HEK293 (cell line): ENCODE measurements around the gene HLA-A.

Experiments used
- CTCF ChIA-PET: fragments of 350-600 bp; formaldehyde crosslinking; extraction: SDS; loops from one replicate; lab custom pipeline; 2021; ENCODE audit warnings: antibody characterized with exemption; lab: Yijun Ruan, JAX
- POLR2A ChIA-PET: fragments of 300-600 bp; formaldehyde crosslinking; extraction: SDS; loops from one replicate; lab custom pipeline; 2020; ENCODE audit warnings: antibody characterized with exemption, inconsistent platforms; lab: Yijun Ruan, JAX
- H3K27ac ChIP-seq: fragments of 200-500 bp; sonication (Bioruptor generic); 2 replicates; pipeline ENCODE4 v1.5.1; 2014; ENCODE audit warnings: low read depth, low read length, control low read depth, inconsistent platforms; ENCODE audit errors: extremely low read depth
- H3K36me3 ChIP-seq, 2 experiments: fragments of 200-500 bp in 1 of 2; sonication (Bioruptor generic) in 1 of 2; 1 replicate in 1 of 2; 2 replicates in 1 of 2; pipeline ENCODE4 v1.5.1; 2014 to 2017; ENCODE audit warnings: inconsistent platforms in 2 of 2, low read length in 2 of 2; ENCODE audit not compliant: control insufficient read depth in 2 of 2, insufficient read depth in 1 of 2
- H3K4me1 ChIP-seq: fragments of 200-500 bp; sonication (Bioruptor generic); 2 replicates; pipeline ENCODE4 v1.5.1; 2014; ENCODE audit warnings: mild to moderate bottlenecking, low read length, inconsistent platforms; ENCODE audit not compliant: control insufficient read depth, insufficient read depth
- H3K4me3 ChIP-seq: 2 replicates; pipeline ENCODE4 v1.5.1; 2011; ENCODE audit warnings: low read depth, mild to moderate bottlenecking, control low read depth, low read length, moderate library complexity
- H3K9me3 ChIP-seq: fragments of 200-500 bp; sonication (Bioruptor generic); 2 replicates; pipeline ENCODE4 v1.5.1; 2014; ENCODE audit warnings: low read depth, low read length, inconsistent platforms; ENCODE audit not compliant: control insufficient read depth, insufficient read depth
- KLF1 ChIP-seq: fragments of 450-650 bp; formaldehyde crosslinking; IDR thresholded peaks from 2 replicates; pipeline ENCODE4 v1.5.1; 2016; ENCODE audit warnings: missing biosample characterization, missing genetic modification characterization
- KLF10 ChIP-seq: fragments of 450-650 bp; IDR thresholded peaks from 2 replicates; pipeline ENCODE4 v1.5.1; 2018; ENCODE audit warnings: missing biosample characterization, mild to moderate bottlenecking, missing genetic modification characterization
- KLF16 ChIP-seq: fragments of 450-650 bp; formaldehyde crosslinking; IDR thresholded peaks from 2 replicates; pipeline ENCODE4 v1.5.1; 2017; ENCODE audit warnings: missing biosample characterization, missing genetic modification characterization
- PRDM10 ChIP-seq: fragments of 450-650 bp; formaldehyde crosslinking; IDR thresholded peaks from 2 replicates; pipeline ENCODE4 v1.5.1; 2016; ENCODE audit warnings: missing biosample characterization, missing genetic modification characterization
- SALL2 ChIP-seq: fragments of 450-650 bp; formaldehyde crosslinking; IDR thresholded peaks from 2 replicates; pipeline ENCODE4 v1.5.0; 2017; ENCODE audit warnings: missing biosample characterization, mild to moderate bottlenecking, missing genetic modification characterization, borderline replicate concordance
- ZBTB21 ChIP-seq: fragments of 450-650 bp; formaldehyde crosslinking; IDR thresholded peaks from 2 replicates; pipeline ENCODE4 v1.5.1; 2017; ENCODE audit warnings: missing biosample characterization, missing genetic modification characterization
- ZNF138 ChIP-seq: fragments of 450-650 bp; formaldehyde crosslinking; IDR thresholded peaks from 2 replicates; pipeline ENCODE4 v1.5.1; 2016; ENCODE audit warnings: missing biosample characterization, missing genetic modification characterization, borderline replicate concordance
- ZNF202 ChIP-seq: fragments of 450-650 bp; formaldehyde crosslinking; IDR thresholded peaks from 2 replicates; pipeline ENCODE4 v1.5.1; 2016; ENCODE audit warnings: missing biosample characterization, missing genetic modification characterization, borderline replicate concordance
- ZNF26 ChIP-seq: fragments of 450-650 bp; formaldehyde crosslinking; IDR thresholded peaks from 2 replicates; pipeline ENCODE4 v1.5.1; 2016; ENCODE audit warnings: missing biosample characterization, missing genetic modification characterization
- ZNF341 ChIP-seq: fragments of 450-650 bp; formaldehyde crosslinking; IDR thresholded peaks from 2 replicates; pipeline ENCODE4; 2016; ENCODE audit warnings: low read depth, missing biosample characterization, missing genetic modification characterization
- ZNF596 ChIP-seq: fragments of 450-650 bp; IDR thresholded peaks from 2 replicates; pipeline ENCODE4 v1.5.0; 2018; ENCODE audit warnings: missing biosample characterization, mild to moderate bottlenecking, missing genetic modification characterization, moderate library complexity
- ZNF76 ChIP-seq: fragments of 450-650 bp; formaldehyde crosslinking; IDR thresholded peaks from 2 replicates; pipeline ENCODE4; 2016; ENCODE audit warnings: low read depth, missing biosample characterization, missing genetic modification characterization, borderline replicate concordance
- TF ChIP-seq, protein P1 (sequence below): fragments of 450-650 bp; IDR thresholded peaks from 2 replicates; pipeline ENCODE4 v1.5.1; 2018; ENCODE audit warnings: missing biosample characterization, missing genetic modification characterization
- TF ChIP-seq, protein P2 (sequence below): fragments of 450-650 bp; formaldehyde crosslinking; IDR thresholded peaks from 2 replicates; pipeline ENCODE4 v1.5.1; 2016; ENCODE audit warnings: missing biosample characterization, missing genetic modification characterization
- TF ChIP-seq, protein P3 (sequence below): fragments of 450-650 bp; formaldehyde crosslinking; IDR thresholded peaks from 2 replicates; pipeline ENCODE4 v1.5.1; 2016; ENCODE audit warnings: missing biosample characterization, missing genetic modification characterization

HLA-A gene

DNA sequence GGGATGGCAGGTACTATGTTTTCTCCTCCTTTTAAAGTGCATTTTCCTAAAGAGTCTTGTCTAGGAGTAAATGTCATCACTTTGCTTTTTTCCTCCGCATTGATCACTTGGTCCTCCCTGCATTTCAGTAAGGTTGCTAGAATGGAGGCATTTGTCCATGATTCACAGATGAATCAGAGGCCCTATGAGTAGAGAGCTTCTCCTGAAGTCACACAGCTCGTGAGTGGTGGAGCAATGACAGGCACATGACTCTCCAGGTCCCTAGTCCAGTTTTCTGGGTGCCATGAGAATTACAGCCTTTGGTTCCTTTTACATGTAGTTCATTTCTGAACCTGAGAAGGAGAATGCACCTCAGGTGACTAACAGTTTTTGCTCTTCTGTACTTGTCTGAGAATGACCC, 50.5 kb downstream of the HLA-A start:
- H3K4me3 ChIP-seq = no peak overlapping the region
- H3K36me3 ChIP-seq = no peaks in the 10 kb centered on the region
- POLR2A ChIA-PET = no interaction called here
- H3K9me3 ChIP-seq = no peaks in the 10 kb centered on the region
- H3K27ac ChIP-seq = no peak overlapping the region
- CTCF ChIA-PET = interaction anchor here (0.8 kb wide), 1 partner anchor 296 kb away, joined by 3 read pairs; no protein-coding TSS in a partner anchor
- H3K4me1 ChIP-seq = 0 out of 2 replicates have a peak, but pooled peaks cover 3% of the 10 kb centered on the region
- TF ChIP-seq KLF10 = no peak
- TF ChIP-seq ZNF26 = no peak
- TF ChIP-seq SALL2 (tag by site-specific recombination) = no peak
- TF ChIP-seq, protein P1, sequence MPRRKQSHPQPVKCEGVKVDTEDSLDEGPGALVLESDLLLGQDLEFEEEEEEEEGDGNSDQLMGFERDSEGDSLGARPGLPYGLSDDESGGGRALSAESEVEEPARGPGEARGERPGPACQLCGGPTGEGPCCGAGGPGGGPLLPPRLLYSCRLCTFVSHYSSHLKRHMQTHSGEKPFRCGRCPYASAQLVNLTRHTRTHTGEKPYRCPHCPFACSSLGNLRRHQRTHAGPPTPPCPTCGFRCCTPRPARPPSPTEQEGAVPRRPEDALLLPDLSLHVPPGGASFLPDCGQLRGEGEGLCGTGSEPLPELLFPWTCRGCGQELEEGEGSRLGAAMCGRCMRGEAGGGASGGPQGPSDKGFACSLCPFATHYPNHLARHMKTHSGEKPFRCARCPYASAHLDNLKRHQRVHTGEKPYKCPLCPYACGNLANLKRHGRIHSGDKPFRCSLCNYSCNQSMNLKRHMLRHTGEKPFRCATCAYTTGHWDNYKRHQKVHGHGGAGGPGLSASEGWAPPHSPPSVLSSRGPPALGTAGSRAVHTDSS = no peak
- TF ChIP-seq PRDM10 (tag by site-specific recombination) = no peak
- TF ChIP-seq KLF16 = no peak
- TF ChIP-seq, protein P2, sequence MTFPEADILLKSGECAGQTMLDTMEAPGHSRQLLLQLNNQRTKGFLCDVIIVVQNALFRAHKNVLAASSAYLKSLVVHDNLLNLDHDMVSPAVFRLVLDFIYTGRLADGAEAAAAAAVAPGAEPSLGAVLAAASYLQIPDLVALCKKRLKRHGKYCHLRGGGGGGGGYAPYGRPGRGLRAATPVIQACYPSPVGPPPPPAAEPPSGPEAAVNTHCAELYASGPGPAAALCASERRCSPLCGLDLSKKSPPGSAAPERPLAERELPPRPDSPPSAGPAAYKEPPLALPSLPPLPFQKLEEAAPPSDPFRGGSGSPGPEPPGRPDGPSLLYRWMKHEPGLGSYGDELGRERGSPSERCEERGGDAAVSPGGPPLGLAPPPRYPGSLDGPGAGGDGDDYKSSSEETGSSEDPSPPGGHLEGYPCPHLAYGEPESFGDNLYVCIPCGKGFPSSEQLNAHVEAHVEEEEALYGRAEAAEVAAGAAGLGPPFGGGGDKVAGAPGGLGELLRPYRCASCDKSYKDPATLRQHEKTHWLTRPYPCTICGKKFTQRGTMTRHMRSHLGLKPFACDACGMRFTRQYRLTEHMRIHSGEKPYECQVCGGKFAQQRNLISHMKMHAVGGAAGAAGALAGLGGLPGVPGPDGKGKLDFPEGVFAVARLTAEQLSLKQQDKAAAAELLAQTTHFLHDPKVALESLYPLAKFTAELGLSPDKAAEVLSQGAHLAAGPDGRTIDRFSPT (tag by site-specific recombination) = no peak
- no peak for TF ChIP-seq ZNF76 (tag by site-specific recombination)
- no peak for TF ChIP-seq ZBTB21 (tag by site-specific recombination)
- TF ChIP-seq, protein P3, sequence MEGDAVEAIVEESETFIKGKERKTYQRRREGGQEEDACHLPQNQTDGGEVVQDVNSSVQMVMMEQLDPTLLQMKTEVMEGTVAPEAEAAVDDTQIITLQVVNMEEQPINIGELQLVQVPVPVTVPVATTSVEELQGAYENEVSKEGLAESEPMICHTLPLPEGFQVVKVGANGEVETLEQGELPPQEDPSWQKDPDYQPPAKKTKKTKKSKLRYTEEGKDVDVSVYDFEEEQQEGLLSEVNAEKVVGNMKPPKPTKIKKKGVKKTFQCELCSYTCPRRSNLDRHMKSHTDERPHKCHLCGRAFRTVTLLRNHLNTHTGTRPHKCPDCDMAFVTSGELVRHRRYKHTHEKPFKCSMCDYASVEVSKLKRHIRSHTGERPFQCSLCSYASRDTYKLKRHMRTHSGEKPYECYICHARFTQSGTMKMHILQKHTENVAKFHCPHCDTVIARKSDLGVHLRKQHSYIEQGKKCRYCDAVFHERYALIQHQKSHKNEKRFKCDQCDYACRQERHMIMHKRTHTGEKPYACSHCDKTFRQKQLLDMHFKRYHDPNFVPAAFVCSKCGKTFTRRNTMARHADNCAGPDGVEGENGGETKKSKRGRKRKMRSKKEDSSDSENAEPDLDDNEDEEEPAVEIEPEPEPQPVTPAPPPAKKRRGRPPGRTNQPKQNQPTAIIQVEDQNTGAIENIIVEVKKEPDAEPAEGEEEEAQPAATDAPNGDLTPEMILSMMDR (tag by site-specific recombination) = no peak
- TF ChIP-seq ZNF202 (tag by site-specific recombination) = no peak
- no peak for TF ChIP-seq KLF1
- no peak for TF ChIP-seq ZNF596 (tag by site-specific recombination)

GRCh38 chr6:29994826-29995225, 52.5 kb downstream of the HLA-A start:
- CTCF ChIA-PET = interaction anchor here (0.7 to 0.8 kb wide), 3 partner anchors 9 to 161 kb away, joined by 3 read pairs; no protein-coding TSS in a partner anchor
- Histone ChIP-seq H3K4me3 (no peak overlapping the region), H3K9me3 (no peaks in the 10 kb centered on the region), H3K4me1 (0 out of 2 replicates have a peak, but pooled peaks cover 3% of the 10 kb centered on the region), H3K36me3 (no peaks in the 10 kb centered on the region), H3K27ac (no peak overlapping the region)
- TF ChIP-seq ZNF341 (peak; percentile 20; the same call in 1 of the 2 replicates), ZNF138 (no peak)
- POLR2A ChIA-PET = no interaction called here
